K562 (cell line): ENCODE measurements around the gene STRADB. TPM values are rescaled to one million over a fixed set of nuclear protein-coding genes. Genes with fewer than 3 reads are reported as not detected.

Experiments
- ARID3B ChIP-seq: fragments of 250-450 bp; sonication (Bioruptor Pico); IDR thresholded peaks from 2 replicates; pipeline ENCODE4 v1.4.0; 2020; ENCODE audit warnings: borderline replicate concordance
- CBX5 ChIP-seq: IDR thresholded peaks from 2 replicates; pipeline ENCODE4 v1.6.1; 2014; ENCODE audit warnings: low read depth, borderline replicate concordance
- HDAC2 ChIP-seq: fragments of 450-650 bp; IDR thresholded peaks from 2 replicates; pipeline ENCODE4 v1.6.1; 2016; ENCODE audit warnings: mild to moderate bottlenecking
- KDM1A ChIP-seq, 2 experiments: fragments of 450-650 bp; IDR thresholded peaks; 2 replicates each; pipeline ENCODE4 v1.6.1; 2016; ENCODE audit warnings: mild to moderate bottlenecking in 2 of 2
- MLLT1 ChIP-seq, 2 experiments: fragments of 450-650 bp; IDR thresholded peaks; 2 replicates each; pipeline ENCODE4 v1.6.1; 2016
- PATZ1 ChIP-seq: fragments of 250-450 bp; sonication (Bioruptor Pico); IDR thresholded peaks from 2 replicates; pipeline ENCODE4 v1.5.0; 2020; ENCODE audit warnings: mild to moderate bottlenecking, borderline replicate concordance
- PBX2 ChIP-seq, 2 experiments: IDR thresholded peaks in 1 of 2; conservative IDR thresholded peaks in 1 of 2; 2 replicates each; pipeline ENCODE4 v1.6.1; 2016; ENCODE audit warnings: low read depth in 2 of 2, mild to moderate bottlenecking in 1 of 2, missing compliant biosample characterization in 1 of 2, missing genetic modification characterization in 1 of 2, moderate library complexity in 1 of 2
- PREB ChIP-seq: sonication (generic); formaldehyde crosslinking; IDR thresholded peaks from 2 replicates; pipeline ENCODE4 v1.8.1; 2023; ENCODE audit warnings: mild to moderate bottlenecking, missing genetic modification reagents
- RAD51 ChIP-seq: fragments of 450-650 bp; IDR thresholded peaks from 2 replicates; pipeline ENCODE4 v1.7.1; 2016; ENCODE audit warnings: low read depth, mild to moderate bottlenecking, borderline replicate concordance
- SIX5 ChIP-seq, 2 experiments: IDR thresholded peaks; 2 replicates each; pipeline ENCODE4 v1.6.1; 2011; ENCODE audit warnings: low read length in 2 of 2, borderline replicate concordance in 1 of 2, low read depth in 1 of 2, mild to moderate bottlenecking in 1 of 2, moderate library complexity in 1 of 2; ENCODE audit not compliant: insufficient read depth in 1 of 2
- ZC3H4 ChIP-seq: sonication (generic); formaldehyde crosslinking; IDR thresholded peaks from 2 replicates; pipeline ENCODE4 v1.9.0; 2021; ENCODE audit warnings: missing genetic modification reagents, borderline replicate concordance
- ZHX1 ChIP-seq: fragments of 150-350 bp; conservative IDR thresholded peaks from 2 replicates; pipeline ENCODE4 v1.6.1; 2014; ENCODE audit warnings: low read length
- ZNF583 ChIP-seq: fragments of 250-450 bp; sonication (Bioruptor Pico); IDR thresholded peaks from 2 replicates; pipeline ENCODE4 v1.4.0; 2020
- ZNF584 ChIP-seq: fragments of 200-800 bp; sonication (Bioruptor generic); IDR thresholded peaks from 2 replicates; pipeline ENCODE4 v1.6.1; 2016; ENCODE audit warnings: low read depth, mild to moderate bottlenecking, missing genetic modification characterization, missing compliant biosample characterization
- ZNF695 ChIP-seq: fragments of 450-650 bp; formaldehyde crosslinking; IDR thresholded peaks from 2 replicates; pipeline ENCODE4 v1.4.0; 2020; ENCODE audit warnings: mild to moderate bottlenecking, moderate library complexity
- polyA plus RNA-seq, 8 experiments: library from polyadenylated mRNA; depleted of rRNA in 4 of 8; stranded (reverse) in 5 of 8; unstranded in 3 of 8; fragments of >200 nt; fragmentation: Nextera tagmentation in 2 of 8; fragmentation: Illumina TruSeq in 1 of 8; extraction: Ambion mirVana in 2 of 8; extraction: Trizol in 1 of 8; gene quantifications; 2 replicates each; pipeline versions ENCODE4 v1.2.1 to v1.2.3, GENCODE V29; 2011 to 2014; ENCODE audit warnings: inconsistent platforms in 1 of 8, missing spikeins in 1 of 8
- total RNA-seq, 7 experiments: library from RNA; depleted of rRNA in 6 of 7; stranded (reverse); fragments of >200 nt in 6 of 7; fragmentation: Illumina TruSeq in 2 of 7; extraction: Trizol in 2 of 7; gene quantifications; 2 replicates each; pipeline versions ENCODE4 v1.2.1 to v1.2.3, GENCODE V29; 2011 to 2021; ENCODE audit warnings: low replicate concordance in 1 of 7

STRADB gene
- total and polyA plus RNA-seq, 9 of the 15 experiments (the other 6 are each of a cell fraction or from before 2014, with no cell fraction given), result 6.9 to 30.6 (median 15.7) TPM

- TF ChIP-seq ZHX1, result no peak
- TF ChIP-seq PBX2 (CRISPR knock-in tag; IDR thresholded peaks at IDR 0.05; ENCODE audit: low read depth), result no peak
- no peak for TF ChIP-seq PBX2 (tag; conservative IDR thresholded peaks at IDR 0.05; ENCODE audit: low read depth)
- no peak for TF ChIP-seq RAD51
- no peak for TF ChIP-seq ZC3H4 (CRISPR knock-in tag)
- TF ChIP-seq ARID3B (CRISPR knock-in tag), result no peak
- peak; percentile 79 to 84 for TF ChIP-seq KDM1A (IDR thresholded peaks at IDR 0.05)
- TF ChIP-seq ZNF584 (CRISPR knock-in tag), result no peak
- peak; percentile 79 for TF ChIP-seq HDAC2
- TF ChIP-seq MLLT1 (IDR thresholded peaks at IDR 0.05), result 0 out of 4 replicates have a peak, but pooled peaks of 1 of the 2 experiments have one; percentile 26
- no peak for TF ChIP-seq PATZ1
- TF ChIP-seq PREB (CRISPR knock-in tag), result no peak
- TF ChIP-seq SIX5 (IDR thresholded peaks at IDR 0.05; ENCODE audit: borderline replicate concordance in 1 of 2, insufficient read depth in 1 of 2, low read depth in 1 of 2, low read length in 2 of 2), result no peak
- TF ChIP-seq ZNF583, result no peak
- TF ChIP-seq ZNF695 (CRISPR knock-in tag), result no peak
- no peak for TF ChIP-seq CBX5
Measured at GRCh38 chr2:201440182-201440581, 11.4 kb upstream of the STRADB start (continued).
